Mesenchymal stem cell (in vitro differentiated cells and primary cell): ENCODE measurements around the gene PLCXD1.
"Not testable (repeated sequence)": the region's sequence is repeated elsewhere in the genome, so short reads cannot be mapped to it uniquely, and the experiment has no call there.

Experiments
- DNase-seq: peaks from one replicate; pipeline ENCODE4 v3.0.0-alpha.2; 2013
- H2AFZ ChIP-seq: one replicate; pipeline ENCODE4 v1.6.1; 2013; ENCODE audit warnings: low read depth, mild to moderate bottlenecking, control low read depth, inconsistent platforms, low read length, moderate library complexity
- H2AK5ac ChIP-seq: 2 replicates; pipeline ENCODE4 v1.6.1; 2013; ENCODE audit warnings: low read length, moderate library complexity, mild to moderate bottlenecking, inconsistent platforms; ENCODE audit not compliant: severe bottlenecking
- H2BK120ac ChIP-seq: one replicate; pipeline ENCODE4 v1.6.1; 2013; ENCODE audit warnings: low read depth, mild to moderate bottlenecking, inconsistent platforms, low read length, moderate library complexity
- H2BK12ac ChIP-seq, 2 experiments: one replicate each; pipeline ENCODE4 v1.6.1; 2013; ENCODE audit warnings: inconsistent platforms in 2 of 2, low read length in 2 of 2, mild to moderate bottlenecking in 2 of 2, moderate library complexity in 2 of 2, control low read depth in 1 of 2
- H2BK15ac ChIP-seq: one replicate; pipeline ENCODE4 v1.6.1; 2013; ENCODE audit warnings: mild to moderate bottlenecking, low read depth, inconsistent platforms; ENCODE audit not compliant: poor library complexity, severe bottlenecking
- H2BK5ac ChIP-seq: 2 replicates; pipeline ENCODE4 v1.6.1; 2013; ENCODE audit warnings: low read depth, mild to moderate bottlenecking, low read length, control low read depth, inconsistent platforms; ENCODE audit not compliant: poor library complexity, severe bottlenecking
- H3K14ac ChIP-seq, 2 experiments: one replicate each; pipeline ENCODE4 v1.6.1; 2013; ENCODE audit warnings: inconsistent platforms in 2 of 2, low read length in 2 of 2, control low read depth in 1 of 2, mild to moderate bottlenecking in 1 of 2, moderate library complexity in 1 of 2
- H3K18ac ChIP-seq, 2 experiments: one replicate each; pipeline ENCODE4 v1.6.1; 2013; ENCODE audit warnings: inconsistent platforms in 2 of 2, low read length in 2 of 2, control low read depth in 1 of 2, low read depth in 1 of 2, mild to moderate bottlenecking in 1 of 2
- H3K23ac ChIP-seq, 2 experiments: one replicate each; pipeline ENCODE4 v1.6.1; 2013; ENCODE audit warnings: inconsistent platforms in 2 of 2, low read length in 2 of 2, mild to moderate bottlenecking in 2 of 2, moderate library complexity in 2 of 2, control low read depth in 1 of 2
- H3K27ac ChIP-seq: 2 replicates; pipeline ENCODE4 v1.5.1; 2013; ENCODE audit warnings: mild to moderate bottlenecking, moderate library complexity, low read length, control low read depth, inconsistent platforms; ENCODE audit not compliant: poor library complexity, severe bottlenecking
- H3K27me3 ChIP-seq, 2 experiments: 2 replicates each; pipeline versions ENCODE4 v1.6.1 to v1.7.0; 2013; ENCODE audit warnings: low read length in 2 of 2, mild to moderate bottlenecking in 2 of 2, moderate library complexity in 2 of 2, control low read depth in 1 of 2, inconsistent platforms in 1 of 2; ENCODE audit not compliant: control insufficient read depth in 1 of 2, insufficient read depth in 1 of 2
- H3K36me3 ChIP-seq, 2 experiments: 2 replicates each; pipeline versions ENCODE4 v1.6.1 to v1.7.0; 2013; ENCODE audit warnings: low read length in 2 of 2, control low read depth in 1 of 2, inconsistent platforms in 1 of 2, low read depth in 1 of 2, mild to moderate bottlenecking in 1 of 2; ENCODE audit not compliant: insufficient read depth in 2 of 2, control insufficient read depth in 1 of 2
- H3K4ac ChIP-seq, 2 experiments: one replicate each; pipeline ENCODE4 v1.6.1; 2013; ENCODE audit warnings: inconsistent platforms in 2 of 2, low read length in 2 of 2, mild to moderate bottlenecking in 2 of 2, moderate library complexity in 2 of 2, control low read depth in 1 of 2, low read depth in 1 of 2
- H3K4me1 ChIP-seq: 2 replicates; pipeline ENCODE4 v1.6.1; 2013; ENCODE audit warnings: low read depth, low read length, control low read depth; ENCODE audit not compliant: control insufficient read depth, insufficient read depth
- H3K4me2 ChIP-seq: 2 replicates; pipeline ENCODE4 v1.6.1; 2013; ENCODE audit warnings: low read length, mild to moderate bottlenecking, inconsistent platforms; ENCODE audit not compliant: poor library complexity, severe bottlenecking
- H3K4me3 ChIP-seq, 2 experiments: 2 replicates each; pipeline versions ENCODE4 v1.5.1 to v1.7.0; 2013; ENCODE audit warnings: low read length in 2 of 2, mild to moderate bottlenecking in 2 of 2, control low read depth in 1 of 2, low read depth in 1 of 2; ENCODE audit not compliant: insufficient read depth in 1 of 2
- H3K79me1 ChIP-seq: replicated peaks from 2 replicates; pipeline ENCODE4 v1.6.1; 2013; ENCODE audit warnings: mild to moderate bottlenecking, control low read depth, low read length, inconsistent platforms; ENCODE audit not compliant: poor library complexity, severe bottlenecking
- H3K9ac ChIP-seq: 2 replicates; pipeline ENCODE4 v1.7.0; 2013; ENCODE audit warnings: mild to moderate bottlenecking, low read length, moderate library complexity
- H3K9me3 ChIP-seq: 2 replicates; pipeline ENCODE4 v1.7.0; 2013; ENCODE audit warnings: mild to moderate bottlenecking, low read length; ENCODE audit not compliant: control insufficient read depth
- H4K8ac ChIP-seq: one replicate; pipeline ENCODE4 v1.6.1; 2013; ENCODE audit warnings: inconsistent platforms, mild to moderate bottlenecking, low read length, moderate library complexity
- H4K91ac ChIP-seq: one replicate; pipeline ENCODE4 v1.6.1; 2013; ENCODE audit warnings: mild to moderate bottlenecking, low read length, inconsistent platforms
- WGBS: methylation state at CpG from one replicate; pipeline ENCODE4 v1.1.7; 2013; ENCODE audit warnings: mixed read lengths; 5-methylcytosine and 5-hydroxymethylcytosine counted together

Gene PLCXD1

DNA sequence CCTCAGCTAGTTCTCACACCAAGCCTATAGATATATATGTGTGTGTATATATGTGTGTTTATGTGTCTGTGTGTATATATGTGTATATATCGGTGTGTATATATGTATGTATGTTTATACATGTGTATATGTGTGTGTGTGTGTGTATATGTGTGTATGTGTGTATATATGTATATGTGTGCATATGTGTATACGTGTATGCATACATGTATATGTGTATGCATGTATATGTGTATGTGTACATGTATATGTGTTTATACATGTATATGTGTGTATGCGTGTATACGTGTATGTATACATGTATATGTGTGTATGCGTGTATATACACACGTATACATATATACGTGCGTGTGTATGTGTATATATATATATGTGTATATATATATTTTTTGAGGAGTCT lies 19.2 kb downstream of the PLCXD1 start:
- Histone ChIP-seq H3K14ac (no peak overlapping the region), H2AK5ac (no peak overlapping the region), H3K4ac (no peak overlapping the region), H3K9me3 (no peaks in the 10 kb centered on the region), H3K4me3 (no peak overlapping the region), H3K18ac (no peak overlapping the region), H4K8ac (no peak overlapping the region), H3K4me2 (no peak overlapping the region), H2BK12ac (no peak overlapping the region), H2AFZ (no peak overlapping the region), H3K36me3 (peaks cover 51 to 70% of the 10 kb centered on the region in 2 experiments), H3K9ac (no peak overlapping the region), H3K27me3 (no peaks in the 10 kb centered on the region), H3K23ac (no peak overlapping the region), H2BK15ac (no peak overlapping the region), H4K91ac (no peak overlapping the region), H3K27ac (no peak overlapping the region), H3K4me1 (no peaks in the 10 kb centered on the region), H2BK5ac (no peak overlapping the region), H2BK120ac (no peak overlapping the region), H3K79me1 (peaks cover 3% of the 10 kb centered on the region)
- WGBS, result 98% methylated on average over 4 of the region's 8 CpGs
- no peak for DNase-seq

DNA sequence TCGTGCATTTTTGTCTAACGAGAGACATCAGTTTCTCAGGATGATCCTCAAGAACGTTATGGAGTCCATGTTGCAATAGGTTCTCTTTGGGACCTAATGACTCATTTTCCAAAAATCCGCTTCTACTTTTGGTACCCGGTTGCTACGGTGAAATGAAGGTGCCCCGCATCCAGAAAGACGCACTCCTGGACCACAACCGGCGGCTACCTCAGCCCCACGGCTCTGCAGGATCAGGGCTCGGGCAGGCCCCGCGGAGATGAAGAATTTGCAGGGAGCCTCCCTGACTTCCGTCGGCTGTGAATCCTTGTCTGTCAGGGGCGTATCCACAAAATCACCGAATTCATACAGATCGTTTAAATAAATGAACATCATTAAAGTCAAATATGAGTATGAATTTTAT lies 21.8 kb downstream of the PLCXD1 start:
- 97% methylated on average over 15 of the region's 19 CpGs for WGBS
- no peak overlapping the region for H3K14ac ChIP-seq
- H3K4me1 ChIP-seq, result no peaks in the 10 kb centered on the region
- H3K27ac ChIP-seq, result no peak overlapping the region
- no peak overlapping the region for H2AK5ac ChIP-seq
- H2BK5ac ChIP-seq, result no peak overlapping the region
- no peak overlapping the region for H2BK120ac ChIP-seq
- no peak overlapping the region for H2AFZ ChIP-seq
- H3K36me3 ChIP-seq, result peaks cover 68 to 73% of the 10 kb centered on the region in 2 experiments
- H3K4me3 ChIP-seq, result no peak overlapping the region
- H3K23ac ChIP-seq, result no peak overlapping the region
- H2BK15ac ChIP-seq, result no peak overlapping the region
- peaks cover 6% of the 10 kb centered on the region for H3K79me1 ChIP-seq
- DNase-seq, result no peak
- H4K8ac ChIP-seq, result no peak overlapping the region
- no peak overlapping the region for H3K9ac ChIP-seq
- no peak overlapping the region for H4K91ac ChIP-seq
- no peaks in the 10 kb centered on the region for H3K27me3 ChIP-seq
- no peak overlapping the region for H2BK12ac ChIP-seq
- H3K4ac ChIP-seq, result no peak overlapping the region
- H3K18ac ChIP-seq, result no peak overlapping the region
- H3K4me2 ChIP-seq, result no peak overlapping the region
- no peaks in the 10 kb centered on the region for H3K9me3 ChIP-seq

DNA sequence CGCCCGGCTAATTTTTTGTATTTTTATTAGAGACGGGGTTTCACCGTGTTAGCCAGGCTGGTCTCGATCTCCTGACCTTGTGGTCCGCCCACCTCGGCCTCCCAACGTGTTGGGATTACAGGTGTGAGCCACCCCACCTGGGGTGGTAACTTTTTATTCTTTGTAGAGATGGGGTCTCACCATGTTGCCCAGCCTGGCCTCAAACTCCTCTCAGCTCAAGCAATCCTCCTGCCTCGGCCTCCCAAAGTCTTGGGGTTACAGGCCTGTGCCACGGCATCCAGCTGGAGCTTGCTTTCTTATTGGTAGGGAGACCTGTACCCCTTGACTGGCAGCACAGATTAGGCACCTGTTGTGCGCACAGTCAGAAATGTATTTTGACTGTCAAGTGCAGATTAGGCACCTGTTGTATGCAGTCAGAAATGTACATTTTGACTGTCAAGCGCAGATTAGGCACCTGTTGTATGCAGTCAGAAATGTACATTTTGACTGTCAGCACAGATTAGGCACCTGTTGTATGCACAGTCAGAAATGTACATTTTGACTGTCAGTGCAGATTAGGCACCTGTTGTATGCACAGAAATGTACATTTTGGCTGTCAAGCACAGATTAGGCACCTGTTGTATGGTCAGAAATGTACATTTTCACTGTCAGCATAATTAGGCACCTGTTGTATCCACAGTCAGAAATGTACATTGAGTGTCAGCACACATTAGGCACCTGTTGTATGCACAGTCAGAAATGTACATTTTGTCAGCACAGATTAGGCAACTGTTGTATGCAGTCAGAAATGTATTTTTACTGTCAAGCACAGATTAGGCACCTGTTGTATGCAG lies 24.8 kb downstream of the PLCXD1 start:
- H2AFZ ChIP-seq, H3K9ac ChIP-seq, H3K27me3 ChIP-seq, DNase-seq, H3K14ac ChIP-seq, H3K4ac ChIP-seq, H2BK15ac ChIP-seq, H2AK5ac ChIP-seq, H2BK12ac ChIP-seq, H3K18ac ChIP-seq, H3K4me2 ChIP-seq, H4K8ac ChIP-seq, H4K91ac ChIP-seq, H3K4me1 ChIP-seq, H3K27ac ChIP-seq, H2BK120ac ChIP-seq, H3K23ac ChIP-seq, H3K9me3 ChIP-seq, H2BK5ac ChIP-seq, H3K4me3 ChIP-seq: not testable (repeated sequence)
- WGBS, result 99% methylated on average over 8 of the region's 12 CpGs
- Histone ChIP-seq H3K79me1 (peaks cover 10% of the 10 kb centered on the region), H3K36me3 (peaks cover 64 to 71% of the 10 kb centered on the region in 2 experiments)

DNA sequence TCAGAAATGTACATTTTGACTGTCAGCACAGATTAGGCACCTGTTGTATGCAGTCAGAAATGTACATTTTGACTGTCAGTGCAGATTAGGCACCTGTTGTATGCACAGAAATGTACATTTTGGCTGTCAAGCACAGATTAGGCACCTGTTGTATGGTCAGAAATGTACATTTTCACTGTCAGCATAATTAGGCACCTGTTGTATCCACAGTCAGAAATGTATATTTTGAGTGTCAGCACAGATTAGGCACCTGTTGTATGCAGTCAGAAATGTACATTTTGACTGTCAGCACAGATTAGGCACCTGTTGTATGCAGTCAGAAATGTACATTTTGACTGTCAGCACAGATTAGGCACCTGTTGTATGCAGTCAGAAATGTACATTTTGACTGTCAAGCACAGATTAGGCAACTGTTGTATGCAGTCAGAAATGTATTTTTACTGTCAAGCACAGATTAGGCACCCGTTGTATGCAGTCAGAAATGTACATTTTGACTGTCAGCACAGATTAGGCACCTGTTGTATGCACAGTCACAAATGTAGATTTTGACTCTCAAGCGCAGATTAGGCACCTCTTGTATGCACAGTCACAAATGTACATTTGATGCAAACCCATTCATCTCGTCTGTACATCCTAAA lies 25.6 kb downstream of the PLCXD1 start:
- not testable (repeated sequence) for DNase-seq, H2AK5ac ChIP-seq, H2BK120ac ChIP-seq, H3K9ac ChIP-seq, H3K23ac ChIP-seq, H3K18ac ChIP-seq, H3K4me3 ChIP-seq, H3K4me2 ChIP-seq, H2BK12ac ChIP-seq, H3K14ac ChIP-seq, H4K91ac ChIP-seq, H3K27me3 ChIP-seq, H2AFZ ChIP-seq, H2BK5ac ChIP-seq, H2BK15ac ChIP-seq, H3K4me1 ChIP-seq, H3K27ac ChIP-seq, H4K8ac ChIP-seq, H3K9me3 ChIP-seq, H3K4ac ChIP-seq
- Histone ChIP-seq H3K79me1 (peaks cover 13% of the 10 kb centered on the region), H3K36me3 (peaks cover 66 to 71% of the 10 kb centered on the region in 2 experiments)
- 98% methylated on average over 3 of the region's 3 CpGs for WGBS
